DOHH2 (cell line): Measurements from ENCODE around the gene CBLC.

Experiments
- H3F3A ChIP-seq: fragments of 200-600 bp; sonication (generic), shearing (Covaris generic); 2 replicates; pipeline ENCODE4 v1.6.0; 2016; ENCODE audit warnings: antibody characterized with exemption, mild to moderate bottlenecking; ENCODE audit not compliant: control insufficient read depth, insufficient read depth
- H3K27ac ChIP-seq: fragments of 200-600 bp; sonication (generic); 2 replicates; pipeline ENCODE4 v1.5.1; 2014; ENCODE audit warnings: low read depth, mild to moderate bottlenecking, low read length, moderate library complexity
- H3K27me3 ChIP-seq: fragments of 200-600 bp; sonication (generic); 2 replicates; pipeline ENCODE4 v1.6.1; 2014; ENCODE audit warnings: mild to moderate bottlenecking, low read length, mixed read lengths; ENCODE audit not compliant: control insufficient read depth
- H3K36me3 ChIP-seq: fragments of 200-600 bp; sonication (generic); 2 replicates; pipeline ENCODE4 v1.6.1; 2014; ENCODE audit warnings: mild to moderate bottlenecking, low read length, moderate library complexity, mixed read lengths; ENCODE audit not compliant: control insufficient read depth
- H3K4me1 ChIP-seq: fragments of 200-600 bp; sonication (generic); 2 replicates; pipeline ENCODE4 v1.6.1; 2014; ENCODE audit warnings: mild to moderate bottlenecking, low read length, mixed read lengths; ENCODE audit not compliant: control insufficient read depth
- H3K4me2 ChIP-seq: fragments of 200-600 bp; sonication (generic); 2 replicates; pipeline ENCODE4 v1.6.0; 2014; ENCODE audit warnings: mild to moderate bottlenecking, low read length, moderate library complexity
- H3K4me3 ChIP-seq: fragments of 200-600 bp; sonication (generic); 2 replicates; pipeline ENCODE4 v1.5.1; 2014; ENCODE audit warnings: mild to moderate bottlenecking, low read length, mixed read lengths
- H3K79me2 ChIP-seq: fragments of 200-600 bp; sonication (generic); 2 replicates; pipeline ENCODE4 v1.6.1; 2014; ENCODE audit warnings: mild to moderate bottlenecking, low read length, mixed read lengths; ENCODE audit not compliant: control insufficient read depth
- H3K9me2 ChIP-seq: fragments of 200-600 bp; sonication (generic); replicated peaks from 2 replicates; pipeline ENCODE4 v1.6.1; 2014; ENCODE audit warnings: mild to moderate bottlenecking, low read length, mixed read lengths; ENCODE audit not compliant: control insufficient read depth
- H3K9me3 ChIP-seq: fragments of 200-600 bp; sonication (generic); 2 replicates; pipeline ENCODE4 v1.6.1; 2014; ENCODE audit warnings: antibody characterized with exemption, low read length, mixed read lengths; ENCODE audit not compliant: control insufficient read depth, insufficient read depth
- H4K20me1 ChIP-seq: fragments of 200-600 bp; sonication (generic); 2 replicates; pipeline ENCODE4 v1.6.0; 2014; ENCODE audit warnings: low read depth, mild to moderate bottlenecking, antibody characterized with exemption, low read length, moderate library complexity; ENCODE audit not compliant: control insufficient read depth, insufficient read depth
- EZH2phosphoT487 ChIP-seq: fragments of 200-600 bp; sonication (generic); IDR thresholded peaks from 2 replicates; pipeline ENCODE4 v1.6.1; 2017; ENCODE audit warnings: borderline replicate concordance, mild to moderate bottlenecking, antibody characterized with exemption, low read length, moderate library complexity, mixed read lengths
- TF ChIP-seq, protein P1 (sequence below): fragments of 200-600 bp; sonication (generic); IDR thresholded peaks from one replicate; pipeline ENCODE4 v1.5.1; 2014; ENCODE audit warnings: antibody characterized with exemption, mild to moderate bottlenecking, low read depth, low read length; ENCODE audit not compliant: poor library complexity, severe bottlenecking

Gene CBLC

DNA sequence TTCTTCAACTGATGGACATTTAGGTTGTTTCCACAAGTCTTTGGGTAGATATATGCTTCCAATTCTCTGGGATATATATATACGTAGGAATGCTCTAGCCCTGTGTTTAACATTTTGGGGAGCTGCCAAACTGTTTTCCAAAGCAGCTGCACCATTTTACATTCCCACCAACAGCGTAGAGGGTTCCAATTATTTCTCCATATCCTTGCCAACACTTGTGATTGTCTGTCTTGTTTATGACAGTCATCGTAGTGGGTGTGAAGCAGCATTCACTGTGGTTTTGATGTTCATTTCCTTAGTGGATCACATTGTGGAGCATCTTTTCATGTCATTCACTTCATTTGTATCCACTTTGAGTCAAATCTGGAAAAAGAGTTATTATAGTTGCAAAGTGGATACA, 4.7 kb upstream of the CBLC start:
- H3K4me2 ChIP-seq: no peak overlapping the region
- H4K20me1 ChIP-seq: no peaks in the 10 kb centered on the region
- H3K79me2 ChIP-seq: no peaks in the 10 kb centered on the region
- TF ChIP-seq, protein P1, sequence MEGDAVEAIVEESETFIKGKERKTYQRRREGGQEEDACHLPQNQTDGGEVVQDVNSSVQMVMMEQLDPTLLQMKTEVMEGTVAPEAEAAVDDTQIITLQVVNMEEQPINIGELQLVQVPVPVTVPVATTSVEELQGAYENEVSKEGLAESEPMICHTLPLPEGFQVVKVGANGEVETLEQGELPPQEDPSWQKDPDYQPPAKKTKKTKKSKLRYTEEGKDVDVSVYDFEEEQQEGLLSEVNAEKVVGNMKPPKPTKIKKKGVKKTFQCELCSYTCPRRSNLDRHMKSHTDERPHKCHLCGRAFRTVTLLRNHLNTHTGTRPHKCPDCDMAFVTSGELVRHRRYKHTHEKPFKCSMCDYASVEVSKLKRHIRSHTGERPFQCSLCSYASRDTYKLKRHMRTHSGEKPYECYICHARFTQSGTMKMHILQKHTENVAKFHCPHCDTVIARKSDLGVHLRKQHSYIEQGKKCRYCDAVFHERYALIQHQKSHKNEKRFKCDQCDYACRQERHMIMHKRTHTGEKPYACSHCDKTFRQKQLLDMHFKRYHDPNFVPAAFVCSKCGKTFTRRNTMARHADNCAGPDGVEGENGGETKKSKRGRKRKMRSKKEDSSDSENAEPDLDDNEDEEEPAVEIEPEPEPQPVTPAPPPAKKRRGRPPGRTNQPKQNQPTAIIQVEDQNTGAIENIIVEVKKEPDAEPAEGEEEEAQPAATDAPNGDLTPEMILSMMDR: no peak
- TF ChIP-seq EZH2phosphoT487: no peak
- no peak overlapping the region for H3K4me3 ChIP-seq
- peaks cover 4% of the 10 kb centered on the region; the same call in 1 of the 2 replicates for H3F3A ChIP-seq
- no peaks in the 10 kb centered on the region for H3K36me3 ChIP-seq
- H3K9me2 ChIP-seq: no peaks in the 10 kb centered on the region
- H3K27me3 ChIP-seq: peaks cover 18% of the 10 kb centered on the region
- no peak overlapping the region for H3K27ac ChIP-seq
- peaks cover 17% of the 10 kb centered on the region for H3K4me1 ChIP-seq
- H3K9me3 ChIP-seq: no peaks in the 10 kb centered on the region

GRCh38 chr19:44775676-44776240, 1.9 kb upstream of the CBLC start:
- Histone ChIP-seq H3K4me1 (no peaks in the 10 kb centered on the region), H3F3A (no peaks in the 10 kb centered on the region), H3K79me2 (no peaks in the 10 kb centered on the region), H3K9me3 (no peaks in the 10 kb centered on the region), H4K20me1 (no peaks in the 10 kb centered on the region), H3K9me2 (no peaks in the 10 kb centered on the region), H3K27ac (no peak overlapping the region), H3K4me2 (no peak overlapping the region), H3K4me3 (no peak overlapping the region), H3K27me3 (0 out of 2 replicates have a peak, but pooled peaks cover 4% of the 10 kb centered on the region), H3K36me3 (no peaks in the 10 kb centered on the region)
- TF ChIP-seq EZH2phosphoT487: no peak
- TF ChIP-seq, protein P1: no peak

- H3K36me3 ChIP-seq: no peaks in the 10 kb centered on the region
- no peaks in the 10 kb centered on the region for H3F3A ChIP-seq
- H3K9me3 ChIP-seq: no peaks in the 10 kb centered on the region
- TF ChIP-seq, protein P1: no peak
- TF ChIP-seq EZH2phosphoT487: no peak
- H3K79me2 ChIP-seq: no peaks in the 10 kb centered on the region
- no peak overlapping the region for H3K4me2 ChIP-seq
- H3K4me3 ChIP-seq: no peak overlapping the region
- H3K27ac ChIP-seq: no peak overlapping the region
- no peaks in the 10 kb centered on the region for H4K20me1 ChIP-seq
- H3K27me3 ChIP-seq: 0 out of 2 replicates have a peak, but pooled peaks cover 4% of the 10 kb centered on the region
- H3K4me1 ChIP-seq: no peaks in the 10 kb centered on the region
- no peaks in the 10 kb centered on the region for H3K9me2 ChIP-seq
Measured at GRCh38 chr19:44776402-44777096, 1.1 kb upstream of the CBLC start.
